SU-DHL-6 (cell line): Measurements from ENCODE around the gene GLI3.

Experiments used
- H2AFZ ChIP-seq: fragments of 200-600 bp; sonication (generic); 2 replicates; pipeline ENCODE4 v1.6.1; 2014; ENCODE audit warnings: low read depth, mild to moderate bottlenecking, moderate library complexity, mixed read lengths, antibody characterized with exemption, low read length; ENCODE audit not compliant: severe bottlenecking
- H3F3A ChIP-seq: fragments of 200-600 bp; shearing (Covaris generic); 2 replicates; pipeline ENCODE4 v1.6.0; 2016; ENCODE audit warnings: antibody characterized with exemption, mild to moderate bottlenecking; ENCODE audit not compliant: insufficient read depth
- H3K27ac ChIP-seq: fragments of 200-600 bp; sonication (generic); 2 replicates; pipeline ENCODE4 v1.5.1; 2016; ENCODE audit warnings: low read depth, mild to moderate bottlenecking, low read length, moderate library complexity, mixed read lengths
- H3K27me3 ChIP-seq: fragments of 200-600 bp; sonication (generic), shearing (Covaris generic); 2 replicates; pipeline ENCODE4 v1.6.0; 2014; ENCODE audit warnings: mild to moderate bottlenecking, low read length
- H3K36me3 ChIP-seq: fragments of 200-600 bp; sonication (generic); 2 replicates; pipeline ENCODE4 v1.6.1; 2014; ENCODE audit warnings: mild to moderate bottlenecking, low read length, mixed read lengths
- H3K4me2 ChIP-seq: fragments of 300-600, 200-600 bp; shearing (Covaris generic), sonication (generic); 2 replicates; pipeline ENCODE4 v1.6.0; 2014; ENCODE audit warnings: low read length, low read depth, mild to moderate bottlenecking; ENCODE audit not compliant: poor library complexity, severe bottlenecking
- H3K4me3 ChIP-seq: fragments of 200-600 bp; sonication (generic); 2 replicates; pipeline ENCODE4 v1.5.1; 2014; ENCODE audit warnings: antibody characterized with exemption, low read length, mild to moderate bottlenecking, mixed read lengths; ENCODE audit not compliant: insufficient read depth, poor library complexity, severe bottlenecking
- H3K79me2 ChIP-seq: fragments of 200-600 bp; sonication (generic); 2 replicates; pipeline ENCODE4 v1.6.1; 2014; ENCODE audit warnings: mild to moderate bottlenecking, low read length, moderate library complexity; ENCODE audit not compliant: insufficient read depth
- H3K9ac ChIP-seq: fragments of 200-600 bp; sonication (generic); 2 replicates; pipeline ENCODE4 v1.7.0; 2014; ENCODE audit warnings: mild to moderate bottlenecking, low read length
- H3K9me2 ChIP-seq: fragments of 200-600 bp; sonication (generic); replicated peaks from 2 replicates; pipeline ENCODE4 v1.6.1; 2014; ENCODE audit warnings: low read length; ENCODE audit not compliant: insufficient read depth
- H3K9me3 ChIP-seq: fragments of 200-600 bp; sonication (generic); 2 replicates; pipeline ENCODE4 v1.6.1; 2014; ENCODE audit warnings: low read length, mixed read lengths; ENCODE audit not compliant: insufficient read depth
- H4K20me1 ChIP-seq: fragments of 200-600 bp; sonication (generic); 2 replicates; pipeline ENCODE4 v1.6.1; 2014; ENCODE audit warnings: low read depth, mild to moderate bottlenecking, antibody characterized with exemption, low read length, moderate library complexity, mixed read lengths
- EZH2phosphoT487 ChIP-seq: fragments of 200-600 bp; sonication (generic), shearing (Covaris generic); conservative IDR thresholded peaks from 2 replicates; pipeline ENCODE4 v1.6.1; 2018; ENCODE audit warnings: mild to moderate bottlenecking, antibody characterized with exemption, low read length, moderate library complexity, mixed read lengths
- TF ChIP-seq, protein P1 (sequence below): fragments of 200-600 bp; sonication (generic); IDR thresholded peaks from one replicate; pipeline ENCODE4 v1.5.1; 2017; ENCODE audit warnings: antibody characterized with exemption, mild to moderate bottlenecking, low read length, moderate library complexity; ENCODE audit not compliant: insufficient read depth, poor library complexity, severe bottlenecking

Gene GLI3

DNA sequence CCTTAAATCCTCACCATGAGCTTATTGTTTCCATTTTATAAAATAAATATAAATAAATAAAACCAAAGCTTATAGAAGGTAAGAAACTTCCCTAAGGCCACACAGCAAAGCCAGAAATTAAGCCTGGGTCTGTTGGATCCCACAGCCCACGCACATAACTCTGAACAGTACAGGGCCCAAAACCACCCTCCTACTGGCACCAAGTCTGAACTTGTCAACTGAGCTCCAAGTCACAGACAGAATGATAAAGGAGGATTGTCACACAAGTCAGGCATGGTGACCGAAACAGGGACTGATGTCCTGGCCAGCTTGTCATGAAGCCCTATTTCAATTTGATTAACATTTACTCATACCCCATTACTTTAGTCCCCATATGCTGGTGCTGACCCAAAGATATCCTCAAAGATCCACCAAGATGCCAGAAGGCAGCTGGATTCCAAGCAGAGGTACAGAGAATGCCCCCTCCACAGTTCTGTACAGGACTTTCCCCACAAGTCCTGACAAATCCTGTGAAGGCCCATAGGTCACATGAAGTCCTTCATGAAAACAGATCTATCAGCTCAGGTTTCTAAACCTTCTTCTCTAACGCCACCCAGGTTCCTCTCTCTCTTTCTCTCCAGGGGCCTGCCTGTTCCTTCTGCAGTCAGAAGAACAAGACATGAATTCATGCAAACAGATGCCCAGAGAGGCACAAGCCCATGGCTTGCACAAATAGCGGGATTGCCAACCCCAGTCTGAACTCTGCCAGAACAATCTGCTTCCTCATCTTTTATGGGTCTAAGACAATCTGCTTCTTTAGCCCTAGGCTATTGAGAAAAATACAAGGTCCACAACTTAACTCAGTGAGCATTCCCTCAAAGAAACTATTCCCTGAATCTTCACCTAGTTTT is 60.9 kb downstream of the GLI3 start:
- no peaks in the 10 kb centered on the region for H3K9me3 ChIP-seq
- H4K20me1 ChIP-seq, result no peaks in the 10 kb centered on the region
- H3K9me2 ChIP-seq, result no peaks in the 10 kb centered on the region
- H3K4me2 ChIP-seq, result no peak overlapping the region
- TF ChIP-seq EZH2phosphoT487, result no peak
- TF ChIP-seq, protein P1, sequence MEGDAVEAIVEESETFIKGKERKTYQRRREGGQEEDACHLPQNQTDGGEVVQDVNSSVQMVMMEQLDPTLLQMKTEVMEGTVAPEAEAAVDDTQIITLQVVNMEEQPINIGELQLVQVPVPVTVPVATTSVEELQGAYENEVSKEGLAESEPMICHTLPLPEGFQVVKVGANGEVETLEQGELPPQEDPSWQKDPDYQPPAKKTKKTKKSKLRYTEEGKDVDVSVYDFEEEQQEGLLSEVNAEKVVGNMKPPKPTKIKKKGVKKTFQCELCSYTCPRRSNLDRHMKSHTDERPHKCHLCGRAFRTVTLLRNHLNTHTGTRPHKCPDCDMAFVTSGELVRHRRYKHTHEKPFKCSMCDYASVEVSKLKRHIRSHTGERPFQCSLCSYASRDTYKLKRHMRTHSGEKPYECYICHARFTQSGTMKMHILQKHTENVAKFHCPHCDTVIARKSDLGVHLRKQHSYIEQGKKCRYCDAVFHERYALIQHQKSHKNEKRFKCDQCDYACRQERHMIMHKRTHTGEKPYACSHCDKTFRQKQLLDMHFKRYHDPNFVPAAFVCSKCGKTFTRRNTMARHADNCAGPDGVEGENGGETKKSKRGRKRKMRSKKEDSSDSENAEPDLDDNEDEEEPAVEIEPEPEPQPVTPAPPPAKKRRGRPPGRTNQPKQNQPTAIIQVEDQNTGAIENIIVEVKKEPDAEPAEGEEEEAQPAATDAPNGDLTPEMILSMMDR, result no peak
- H3K79me2 ChIP-seq, result no peaks in the 10 kb centered on the region
- H3K27me3 ChIP-seq, result no peaks in the 10 kb centered on the region; the same call in 1 of the 2 replicates
- no peak overlapping the region for H3K4me3 ChIP-seq
- H2AFZ ChIP-seq, result no peak overlapping the region
- no peaks in the 10 kb centered on the region for H3F3A ChIP-seq
- no peaks in the 10 kb centered on the region for H3K36me3 ChIP-seq
- H3K9ac ChIP-seq, result no peak overlapping the region
- no peak overlapping the region for H3K27ac ChIP-seq

DNA sequence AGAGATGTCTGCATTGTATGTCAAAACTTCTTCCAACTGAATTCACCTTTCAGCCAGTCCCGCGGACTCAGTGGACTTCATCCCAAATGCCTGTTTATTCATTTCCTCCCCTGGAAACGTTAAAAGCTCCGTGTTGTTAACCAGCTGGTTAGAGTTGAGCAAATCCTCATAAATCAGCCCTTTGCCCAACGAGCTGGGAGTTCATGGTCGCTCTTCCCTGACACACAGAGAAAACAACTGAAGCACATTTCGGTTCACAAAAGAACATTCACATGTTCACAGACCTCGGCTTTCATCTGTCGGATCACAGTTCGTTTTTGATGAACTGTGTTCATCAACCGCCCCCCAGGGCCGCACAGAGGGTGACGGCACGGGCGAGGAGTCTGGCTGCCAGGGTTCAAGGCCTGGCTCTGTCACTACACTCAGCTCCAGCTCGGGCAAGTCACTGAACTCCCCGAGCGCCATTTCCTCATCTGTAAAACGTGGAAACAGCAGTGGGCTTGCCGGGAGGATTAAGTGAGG is 62.6 kb downstream of the GLI3 start:
- H2AFZ ChIP-seq, result no peak overlapping the region
- H3K79me2 ChIP-seq, result no peaks in the 10 kb centered on the region
- H3K9ac ChIP-seq, result no peak overlapping the region
- no peaks in the 10 kb centered on the region for H4K20me1 ChIP-seq
- H3K4me2 ChIP-seq, result no peak overlapping the region
- no peaks in the 10 kb centered on the region for H3K36me3 ChIP-seq
- H3K9me3 ChIP-seq, result no peaks in the 10 kb centered on the region
- H3K27me3 ChIP-seq, result no peaks in the 10 kb centered on the region; the same call in 1 of the 2 replicates
- no peak for TF ChIP-seq EZH2phosphoT487
- TF ChIP-seq, protein P1, result no peak
- H3F3A ChIP-seq, result no peaks in the 10 kb centered on the region
- H3K27ac ChIP-seq, result no peak overlapping the region
- H3K4me3 ChIP-seq, result no peak overlapping the region
- H3K9me2 ChIP-seq, result no peaks in the 10 kb centered on the region

DNA sequence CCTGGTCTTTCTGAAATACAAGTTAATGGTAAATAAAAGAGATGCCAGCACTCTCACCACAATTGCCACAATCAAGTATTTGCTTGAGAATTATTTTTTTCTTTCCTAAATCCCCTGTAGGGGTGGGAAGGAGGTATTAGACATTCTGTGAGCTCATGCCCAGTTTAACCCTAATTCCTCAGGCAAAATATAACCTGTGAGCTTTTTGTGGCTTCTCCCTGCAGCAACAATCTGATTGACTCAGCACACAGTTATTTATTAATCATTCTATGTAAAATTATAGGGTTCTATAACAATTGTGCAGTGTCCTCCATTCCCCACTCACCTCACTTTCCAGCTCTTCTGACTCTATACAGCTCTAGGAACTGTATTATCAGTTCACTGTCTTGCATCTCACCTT is 66.3 kb downstream of the GLI3 start:
- no peaks in the 10 kb centered on the region for H3K9me3 ChIP-seq
- no peaks in the 10 kb centered on the region for H3K36me3 ChIP-seq
- no peak overlapping the region for H3K4me2 ChIP-seq
- no peaks in the 10 kb centered on the region for H3F3A ChIP-seq
- H3K9ac ChIP-seq, result no peak overlapping the region
- no peaks in the 10 kb centered on the region; the same call in 1 of the 2 replicates for H3K27me3 ChIP-seq
- H4K20me1 ChIP-seq, result no peaks in the 10 kb centered on the region
- H3K79me2 ChIP-seq, result no peaks in the 10 kb centered on the region
- TF ChIP-seq EZH2phosphoT487, result no peak
- TF ChIP-seq, protein P1, result no peak
- no peak overlapping the region for H3K27ac ChIP-seq
- no peaks in the 10 kb centered on the region for H3K9me2 ChIP-seq
- H2AFZ ChIP-seq, result no peak overlapping the region
- H3K4me3 ChIP-seq, result no peak overlapping the region
